Smooth muscle cell of trachea (primary cell): ENCODE results near the gene FOS. TPM values are rescaled to one million over a fixed set of nuclear protein-coding genes. Genes with fewer than 3 reads are reported as not detected.

Experiments
- total RNA-seq: library from RNA; depleted of rRNA; stranded (reverse); fragments of >200 nt; gene quantifications from 2 replicates; pipeline ENCODE4 v1.2.1, GENCODE V29; 2014

Gene FOS
- 7.0 and 8.3 TPM in 2 replicates for total RNA-seq

GRCh38 chr14:75278422-75279152, at the start of gene FOS:
Gene FOS (plus strand): TSS chr14:75278828. CDS start chr14:75278983, 155 bp downstream.

Other genes with a start within 250 kb of the FOS start
- 28.7 and 42.3 TPM in 2 replicates for gene MLH3, start 227.4 kb upstream of the FOS start, total RNA-seq
- 10.9 and 22.7 TPM in 2 replicates for gene ACYP1, start 214.8 kb upstream of the FOS start, total RNA-seq
- gene ZC2HC1C, start 209.2 kb upstream of the FOS start, total RNA-seq, result 1.2 and 2.5 TPM in 2 replicates
- gene NEK9, start 151.8 kb upstream of the FOS start, total RNA-seq, result 77.7 and 165 TPM in 2 replicates
- gene TMED10, start 102.2 kb upstream of the FOS start, total RNA-seq, result 262 and 364 TPM in 2 replicates
- 48.6 and 102 TPM in 2 replicates for gene JDP2, start 149.2 kb downstream of the FOS start, total RNA-seq
- gene BATF, start 243.6 kb downstream of the FOS start, total RNA-seq, result not detected in 2 replicates